Esophagus muscularis mucosa (tissue), 4 donors: ENCODE measurements around the gene HIRIP3.
"Not testable (repeated sequence)": the region's sequence is repeated elsewhere in the genome, so short reads cannot be mapped to it uniquely, and the experiment has no call there.

ENCODE experiments used
- EP300 ChIP-seq: sonication (generic); formaldehyde crosslinking; IDR thresholded peaks from one replicate; pipeline ENCODE4 v1.6.1; 2017; ENCODE audit warnings: antibody characterized with exemption
- POLR2A ChIP-seq: fragments of 450-650 bp; IDR thresholded peaks from one replicate; pipeline ENCODE4 v1.6.1; 2017; ENCODE audit warnings: antibody characterized with exemption, moderate library complexity, mild to moderate bottlenecking, low read depth
- POLR2AphosphoS5 ChIP-seq, 2 donors: sonication (generic); formaldehyde crosslinking; IDR thresholded peaks; one replicate each; pipeline ENCODE4 v1.6.1; 2017; ENCODE audit warnings: antibody characterized with exemption in 2 of 2
- TF ChIP-seq, protein P1 (sequence below), 3 experiments: fragments of 200-600 bp in 2 of 3; fragments of 450-650 bp in 1 of 3; sonication (generic) in 2 of 3; IDR thresholded peaks; one replicate each; pipeline ENCODE4 v1.5.1; 2017 to 2019; ENCODE audit warnings: antibody characterized with exemption in 3 of 3, mild to moderate bottlenecking in 2 of 3, moderate library complexity in 1 of 3

DNA sequence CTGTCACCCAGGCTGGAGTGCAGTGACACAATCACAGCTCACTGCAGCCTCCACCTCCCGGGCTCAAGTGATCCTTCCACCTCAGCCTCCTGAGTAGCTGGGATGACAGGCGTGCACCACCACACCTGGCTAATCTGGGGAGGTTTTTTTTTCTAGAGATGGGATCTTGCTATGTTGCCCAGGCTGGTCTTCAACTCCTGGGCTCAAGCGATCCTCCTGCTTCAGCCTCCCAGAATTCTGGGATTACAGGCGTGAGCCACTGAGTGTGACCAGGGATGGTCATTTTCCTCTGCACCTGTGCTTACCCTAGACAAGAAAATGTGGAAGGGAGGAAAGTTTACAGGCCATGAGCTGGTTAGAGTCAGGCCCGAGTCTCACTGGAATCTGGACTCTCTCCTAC is 45.3 kb upstream of the HIRIP3 start:
- TF ChIP-seq, protein P1, sequence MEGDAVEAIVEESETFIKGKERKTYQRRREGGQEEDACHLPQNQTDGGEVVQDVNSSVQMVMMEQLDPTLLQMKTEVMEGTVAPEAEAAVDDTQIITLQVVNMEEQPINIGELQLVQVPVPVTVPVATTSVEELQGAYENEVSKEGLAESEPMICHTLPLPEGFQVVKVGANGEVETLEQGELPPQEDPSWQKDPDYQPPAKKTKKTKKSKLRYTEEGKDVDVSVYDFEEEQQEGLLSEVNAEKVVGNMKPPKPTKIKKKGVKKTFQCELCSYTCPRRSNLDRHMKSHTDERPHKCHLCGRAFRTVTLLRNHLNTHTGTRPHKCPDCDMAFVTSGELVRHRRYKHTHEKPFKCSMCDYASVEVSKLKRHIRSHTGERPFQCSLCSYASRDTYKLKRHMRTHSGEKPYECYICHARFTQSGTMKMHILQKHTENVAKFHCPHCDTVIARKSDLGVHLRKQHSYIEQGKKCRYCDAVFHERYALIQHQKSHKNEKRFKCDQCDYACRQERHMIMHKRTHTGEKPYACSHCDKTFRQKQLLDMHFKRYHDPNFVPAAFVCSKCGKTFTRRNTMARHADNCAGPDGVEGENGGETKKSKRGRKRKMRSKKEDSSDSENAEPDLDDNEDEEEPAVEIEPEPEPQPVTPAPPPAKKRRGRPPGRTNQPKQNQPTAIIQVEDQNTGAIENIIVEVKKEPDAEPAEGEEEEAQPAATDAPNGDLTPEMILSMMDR (IDR thresholded peaks at IDR 0.05) = not testable (repeated sequence)
- not testable (repeated sequence) for TF ChIP-seq POLR2A; POLR2AphosphoS5 (IDR thresholded peaks at IDR 0.05); EP300
